ENCODE data around the gene CHML. TPM values are rescaled to one million over a fixed set of nuclear protein-coding genes. Genes with fewer than 3 reads are reported as not detected.

Gene CHML
- total and polyA plus RNA-seq, 2 donors (not counting 1 experiment from before 2014, with no cell fraction given), result 9.7 to 34.0 TPM

- Histone ChIP-seq H4K20me1 (ENCODE audit: control insufficient read depth, insufficient read depth, low read length, poor library complexity, severe bottlenecking) (no peaks in the 10 kb centered on the region), H3K9ac (ENCODE audit: low read length) (no peak overlapping the region), H3K27me3 (replicated peaks in 1 of 4; ENCODE audit: control extremely low read depth in 1 of 4, control insufficient read depth in 3 of 4, insufficient read depth in 4 of 4, low read length in 3 of 4) (no peaks in the 10 kb centered on the region), H3K79me2 (ENCODE audit: control insufficient read depth, insufficient read depth, low read length) (no peaks in the 10 kb centered on the region), H3K36me3 (replicated peaks in 1 of 2; ENCODE audit: control extremely low read depth in 1 of 2, control insufficient read depth in 1 of 2, extremely low read depth in 1 of 2, insufficient read depth in 2 of 2, low read length in 1 of 2) (peaks cover 22 to 76% of the 10 kb centered on the region in 2 experiments), H2AFZ (ENCODE audit: insufficient read depth, low read depth, low read length, poor library complexity, severe bottlenecking) (no peak overlapping the region), H3K9me3 (ENCODE audit: control extremely low read depth in 1 of 3, control insufficient read depth in 2 of 3, insufficient read depth in 1 of 3, low read length in 2 of 3) (no peaks in the 10 kb centered on the region), H3K27ac (ENCODE audit: low read length in 2 of 2) (peak overlapping the region in 1 of 2 donors; percentile 64), H3K4me1 (ENCODE audit: control insufficient read depth in 2 of 2, insufficient read depth in 2 of 2, low read length in 2 of 2) (no peaks in the 10 kb centered on the region), H3K4me3 (ENCODE audit: control extremely low read depth in 1 of 5, extremely low read depth in 1 of 5, insufficient read depth in 1 of 5, low read depth in 2 of 5, low read length in 4 of 5) (no peak overlapping the region), H3K4me2 (replicated peaks; ENCODE audit: low read depth, low read length, poor library complexity, severe bottlenecking) (no peak overlapping the region)
- ATAC-seq (ENCODE audit: low read depth) (no peak), DNase-seq (no peak)
- Mint-ChIP-seq H3K4me3 (no peak overlapping the region), H3K27ac (peak overlapping the region; percentile 72), H3K27me3 (no peaks in the 10 kb centered on the region), H3K4me1 (peaks cover 6% of the 10 kb centered on the region), H3K9me3 (ENCODE audit: insufficient read depth) (no peaks in the 10 kb centered on the region)
- CTCF ChIA-PET, result interaction anchor here (0.7 kb wide), 1 partner anchor 19 kb away, joined by 3 read pairs; no protein-coding TSS in a partner anchor
- TF ChIP-seq, protein P1, sequence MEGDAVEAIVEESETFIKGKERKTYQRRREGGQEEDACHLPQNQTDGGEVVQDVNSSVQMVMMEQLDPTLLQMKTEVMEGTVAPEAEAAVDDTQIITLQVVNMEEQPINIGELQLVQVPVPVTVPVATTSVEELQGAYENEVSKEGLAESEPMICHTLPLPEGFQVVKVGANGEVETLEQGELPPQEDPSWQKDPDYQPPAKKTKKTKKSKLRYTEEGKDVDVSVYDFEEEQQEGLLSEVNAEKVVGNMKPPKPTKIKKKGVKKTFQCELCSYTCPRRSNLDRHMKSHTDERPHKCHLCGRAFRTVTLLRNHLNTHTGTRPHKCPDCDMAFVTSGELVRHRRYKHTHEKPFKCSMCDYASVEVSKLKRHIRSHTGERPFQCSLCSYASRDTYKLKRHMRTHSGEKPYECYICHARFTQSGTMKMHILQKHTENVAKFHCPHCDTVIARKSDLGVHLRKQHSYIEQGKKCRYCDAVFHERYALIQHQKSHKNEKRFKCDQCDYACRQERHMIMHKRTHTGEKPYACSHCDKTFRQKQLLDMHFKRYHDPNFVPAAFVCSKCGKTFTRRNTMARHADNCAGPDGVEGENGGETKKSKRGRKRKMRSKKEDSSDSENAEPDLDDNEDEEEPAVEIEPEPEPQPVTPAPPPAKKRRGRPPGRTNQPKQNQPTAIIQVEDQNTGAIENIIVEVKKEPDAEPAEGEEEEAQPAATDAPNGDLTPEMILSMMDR (IDR thresholded peaks at IDR 0.05), result no peak
- no peak for TF ChIP-seq EZH2 (IDR thresholded peaks at IDR 0.05; ENCODE audit: borderline replicate concordance, insufficient read depth, low read depth, low read length, poor library complexity, severe bottlenecking)
- POLR2A ChIA-PET, result no interaction called here
- 86% methylated on average over 3 of the region's 4 CpGs for WGBS (ENCODE audit: insufficient coverage)
- intact Hi-C loops (cut with micrococcal nuclease), result no loop called here
Observed at GRCh38 chr1:241590719-241591118, 49.5 kb downstream of the CHML start.

Other genes with a start within 250 kb of the CHML start
- 26.0 and 32.4 TPM in 2 replicates for gene FH, start 120.6 kb downstream of the CHML start, total RNA-seq
- gene FH, start 120.6 kb downstream of the CHML start, polyA plus RNA-seq, result 18.5 and 20.1 TPM in 2 replicates
- 12.8 and 14.0 TPM in 2 replicates for gene KMO, start 108.0 kb downstream of the CHML start, total RNA-seq
- 29.0 and 34.0 TPM in 2 replicates for gene KMO, start 108.0 kb downstream of the CHML start, polyA plus RNA-seq
- gene OPN3, start within 50 bp of the CHML start, total RNA-seq, result 29.2 and 29.6 TPM in 2 replicates
- gene OPN3, start within 50 bp of the CHML start, polyA plus RNA-seq, result 21.0 and 29.3 TPM in 2 replicates
- gene WDR64, start 11.9 kb upstream of the CHML start, total RNA-seq, result not detected in 2 replicates
- 0.13 and 0.37 TPM in 2 replicates for gene WDR64, start 11.9 kb upstream of the CHML start, polyA plus RNA-seq
- gene EXO1, start 207.8 kb upstream of the CHML start, total RNA-seq, result 1.2 and 1.6 TPM in 2 replicates
- 0.50 and 0.73 TPM in 2 replicates for gene EXO1, start 207.8 kb upstream of the CHML start, polyA plus RNA-seq